Calu3 (cell line): Measurements from ENCODE around the gene SMIM20. TPM values are rescaled to one million over a fixed set of nuclear protein-coding genes. Genes with fewer than 3 reads are reported as not detected.

Experiments
- BruUV-seq: library from RNA; stranded (reverse); fragments of 400-500 nt; replicated peaks from 2 replicates; lab custom pipeline; 2021; lab: Mats Ljungman, UMichigan
- CTCF ChIA-PET: fragments of 300-600 bp; sonication (Branson Sonifier 250); formaldehyde crosslinking; loops from one replicate; lab custom pipeline; 2022; ENCODE audit warnings: antibody characterized with exemption; lab: Charles Lee
- DNase-seq: peaks from one replicate; pipeline ENCODE4 v3.0.0; 2022
- H3K27ac Mint-ChIP-seq: one replicate; pipeline ENCODE4 v1.8.0; 2022; ENCODE audit warnings: mixed read lengths; ENCODE audit not compliant: unreplicated experiment
- H3K27me3 Mint-ChIP-seq: one replicate; pipeline ENCODE4 v1.8.0; 2022; ENCODE audit warnings: mixed read lengths; ENCODE audit not compliant: unreplicated experiment
- H3K36me3 Mint-ChIP-seq: one replicate; pipeline ENCODE4 v1.8.0; 2022; ENCODE audit warnings: mild to moderate bottlenecking, moderate library complexity, mixed read lengths; ENCODE audit not compliant: insufficient read depth, unreplicated experiment
- H3K4me1 Mint-ChIP-seq: one replicate; pipeline ENCODE4 v1.8.0; 2022; ENCODE audit warnings: mild to moderate bottlenecking, low read depth, mixed read lengths; ENCODE audit not compliant: unreplicated experiment
- H3K4me3 Mint-ChIP-seq: one replicate; pipeline ENCODE4 v1.8.0; 2022; ENCODE audit warnings: mild to moderate bottlenecking, low read depth, moderate library complexity, mixed read lengths; ENCODE audit not compliant: unreplicated experiment
- H3K9me3 Mint-ChIP-seq: one replicate; pipeline ENCODE4 v1.8.0; 2022; ENCODE audit warnings: low read depth, mixed read lengths; ENCODE audit not compliant: unreplicated experiment
- CTCF ChIP-seq: fragments of 200-600 bp; IDR thresholded peaks from one replicate; pipeline ENCODE4 v1.8.0; 2022; ENCODE audit warnings: antibody characterized with exemption; ENCODE audit not compliant: unreplicated experiment
- intact Hi-C: fragments of 100-400 bp; cut with micrococcal nuclease; formaldehyde crosslinking; loops from one replicate; pipeline ENCODE4 v1.10.0; 2022; ENCODE audit not compliant: unreplicated experiment
- total RNA-seq: library from RNA; stranded (reverse); gene quantifications from 2 replicates; pipeline ENCODE4 v1.2.3, GENCODE V29; 2022

The SMIM20 gene
- total RNA-seq, 1 experiment from 2014 or later = 21.0 TPM

GRCh38 chr4:25870081-25870480 is 43.9 kb upstream of the SMIM20 start:
- no peaks in the 10 kb centered on the region for H3K9me3 Mint-ChIP-seq
- peaks cover 38% of the 10 kb centered on the region for H3K4me1 Mint-ChIP-seq
- CTCF ChIA-PET = no interaction called here
- H3K27me3 Mint-ChIP-seq = no peaks in the 10 kb centered on the region
- H3K4me3 Mint-ChIP-seq = no peak overlapping the region
- no peak overlapping the region for H3K27ac Mint-ChIP-seq
- intact Hi-C loops = no loop called here
- no peak for TF ChIP-seq CTCF
- peaks cover 4% of the 10 kb centered on the region for H3K36me3 Mint-ChIP-seq
- BruUV-seq = no TSS peak
- DNase-seq = no peak

GRCh38 chr4:25872851-25873631 is 41.0 kb upstream of the SMIM20 start:
- Mint-ChIP-seq H3K27me3 (no peaks in the 10 kb centered on the region), H3K4me1 (peaks cover 22% of the 10 kb centered on the region), H3K36me3 (no peaks in the 10 kb centered on the region), H3K27ac (no peak overlapping the region), H3K4me3 (no peak overlapping the region), H3K9me3 (no peaks in the 10 kb centered on the region)
- DNase-seq = no peak
- intact Hi-C loops = no loop called here
- no peak for TF ChIP-seq CTCF
- CTCF ChIA-PET = interaction anchor here (0.8 to 1.0 kb wide), 2 partner anchors 7 to 10 kb away, joined by 3 to 4 read pairs; no protein-coding TSS in a partner anchor
- no TSS peak for BruUV-seq

DNA sequence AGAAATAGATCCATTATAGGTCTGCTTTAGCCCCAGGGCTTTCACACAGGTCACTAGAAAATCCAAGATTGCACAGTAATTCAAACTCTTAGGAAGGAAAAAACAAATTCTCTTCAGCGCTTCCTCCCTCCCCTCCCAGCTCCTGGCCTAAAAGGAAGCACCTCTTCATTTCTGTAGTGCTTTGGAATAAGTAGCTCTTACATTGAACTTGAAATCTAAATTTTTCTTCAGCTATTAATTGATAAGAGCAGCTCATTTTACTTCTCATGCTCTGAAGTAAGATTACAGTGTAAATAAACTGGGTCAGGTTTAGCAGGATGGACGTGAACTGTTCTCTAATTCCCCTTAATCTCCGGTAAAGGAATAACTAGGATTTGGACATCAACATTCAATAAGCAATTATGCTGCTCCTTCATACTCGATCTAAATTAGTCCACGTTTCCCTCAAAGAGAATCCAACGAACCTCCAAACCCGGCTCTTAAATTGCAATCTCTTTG is 40.3 kb upstream of the SMIM20 start:
- no peak for TF ChIP-seq CTCF
- Mint-ChIP-seq H3K4me1 (peaks cover 22% of the 10 kb centered on the region), H3K27ac (peak overlapping the region; percentile 11), H3K4me3 (no peak overlapping the region), H3K36me3 (no peaks in the 10 kb centered on the region), H3K9me3 (no peaks in the 10 kb centered on the region), H3K27me3 (no peaks in the 10 kb centered on the region)
- no TSS peak for BruUV-seq
- CTCF ChIA-PET = interaction anchor here (0.8 to 1.0 kb wide), 2 partner anchors 8 to 9 kb away, joined by 3 to 4 read pairs; no protein-coding TSS in a partner anchor
- no peak for DNase-seq
- intact Hi-C loops = no loop called here

DNA sequence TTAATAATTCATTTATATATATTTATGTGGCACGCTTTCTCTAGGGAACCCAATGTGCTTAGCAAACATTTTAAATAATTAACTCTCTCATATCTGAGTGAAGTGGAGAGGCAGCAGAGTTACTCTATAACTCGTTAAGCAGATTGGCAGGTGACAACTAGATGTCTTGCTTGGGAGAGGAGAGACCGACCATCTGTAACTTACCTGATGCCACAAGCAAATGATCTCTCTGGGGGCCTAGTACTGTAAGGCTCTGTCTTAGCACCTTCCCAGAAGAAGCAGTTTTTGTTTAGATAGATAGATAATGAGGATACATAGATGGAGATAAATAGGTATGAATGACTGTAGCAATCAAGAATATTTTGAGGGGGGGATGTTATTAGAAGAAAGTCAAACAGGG is 39.4 kb upstream of the SMIM20 start:
- CTCF ChIA-PET = no interaction called here
- no peaks in the 10 kb centered on the region for H3K36me3 Mint-ChIP-seq
- TF ChIP-seq CTCF = no peak
- peaks cover 22% of the 10 kb centered on the region for H3K4me1 Mint-ChIP-seq
- H3K9me3 Mint-ChIP-seq = no peaks in the 10 kb centered on the region
- H3K27me3 Mint-ChIP-seq = no peaks in the 10 kb centered on the region
- intact Hi-C loops = no loop called here
- no peak for DNase-seq
- H3K4me3 Mint-ChIP-seq = no peak overlapping the region
- peak overlapping the region; percentile 11 for H3K27ac Mint-ChIP-seq
- BruUV-seq = no TSS peak
